Astrocyte (in vitro differentiated cells and primary cell): ENCODE data around the gene VAT1L. TPM values are rescaled to one million over a fixed set of nuclear protein-coding genes. Genes with fewer than 3 reads are reported as not detected.

ENCODE experiments used
- DNase-seq: peaks from one replicate; pipeline ENCODE4 v3.0.0-alpha.2; 2010; ENCODE audit warnings: low read depth
- FAIRE-seq: peaks from 2 replicates; lab custom pipeline; 2011; peaks lifted over from hg19 to GRCh38; lab: Jason Lieb, UNC
- H2AFZ ChIP-seq: 2 replicates; pipeline ENCODE4 v1.6.0; 2012; ENCODE audit warnings: low read depth, low read length, inconsistent platforms
- H3K27ac ChIP-seq: 2 replicates; pipeline ENCODE4 v1.5.1; 2011; ENCODE audit warnings: low read depth, low read length, inconsistent platforms
- H3K27me3 ChIP-seq: 2 replicates; pipeline ENCODE4 v1.6.0; 2011; ENCODE audit warnings: low read length, inconsistent platforms; ENCODE audit not compliant: insufficient read depth
- H3K36me3 ChIP-seq: 2 replicates; pipeline ENCODE4 v1.5.1; 2011; ENCODE audit warnings: low read length, inconsistent platforms; ENCODE audit not compliant: insufficient read depth
- H3K4me1 ChIP-seq: 2 replicates; pipeline ENCODE4 v1.5.1; 2011; ENCODE audit warnings: low read length, inconsistent platforms; ENCODE audit not compliant: insufficient read depth
- H3K4me2 ChIP-seq: 2 replicates; pipeline ENCODE4 v1.6.0; 2012; ENCODE audit warnings: low read length, inconsistent platforms
- H3K4me3 ChIP-seq: 2 replicates; pipeline ENCODE4 v1.5.1; 2011; ENCODE audit warnings: low read depth, mild to moderate bottlenecking, low read length, inconsistent platforms; ENCODE audit not compliant: insufficient read depth
- H3K79me2 ChIP-seq: 2 replicates; pipeline ENCODE4 v1.6.0; 2012; ENCODE audit warnings: mild to moderate bottlenecking, low read length, inconsistent platforms; ENCODE audit not compliant: insufficient read depth
- H3K9ac ChIP-seq: 2 replicates; pipeline ENCODE4 v1.6.0; 2012; ENCODE audit warnings: mild to moderate bottlenecking, low read length, inconsistent platforms
- H3K9me3 ChIP-seq: 2 replicates; pipeline ENCODE4 v1.5.1; 2012; ENCODE audit warnings: low read depth, mild to moderate bottlenecking, low read length, inconsistent platforms; ENCODE audit not compliant: insufficient read depth
- H4K20me1 ChIP-seq: 2 replicates; pipeline ENCODE4 v1.6.0; 2012; ENCODE audit warnings: low read length, inconsistent platforms; ENCODE audit not compliant: insufficient read depth
- H3K27ac Mint-ChIP-seq: one replicate; pipeline ENCODE4 v1.8.0; 2021; ENCODE audit warnings: mild to moderate bottlenecking, mixed read lengths; ENCODE audit not compliant: unreplicated experiment
- H3K27me3 Mint-ChIP-seq: one replicate; pipeline ENCODE4 v1.8.0; 2021; ENCODE audit warnings: low read depth, mixed read lengths; ENCODE audit not compliant: unreplicated experiment
- H3K36me3 Mint-ChIP-seq: one replicate; pipeline ENCODE4 v1.8.0; 2021; ENCODE audit warnings: low read depth, mixed read lengths; ENCODE audit not compliant: unreplicated experiment
- H3K4me1 Mint-ChIP-seq: one replicate; pipeline ENCODE4 v1.8.0; 2021; ENCODE audit warnings: low read depth, mixed read lengths; ENCODE audit not compliant: unreplicated experiment
- H3K4me3 Mint-ChIP-seq: one replicate; pipeline ENCODE4 v1.8.0; 2021; ENCODE audit warnings: mild to moderate bottlenecking, moderate library complexity, mixed read lengths; ENCODE audit not compliant: unreplicated experiment
- H3K9me3 Mint-ChIP-seq: one replicate; pipeline ENCODE4 v1.8.0; 2021; ENCODE audit warnings: mild to moderate bottlenecking, mixed read lengths; ENCODE audit not compliant: unreplicated experiment
- EZH2 ChIP-seq: IDR thresholded peaks from 2 replicates; pipeline ENCODE4 v1.6.1; 2012; ENCODE audit warnings: mild to moderate bottlenecking, low read length, inconsistent platforms; ENCODE audit not compliant: insufficient read depth
- total RNA-seq: library from RNA; stranded (reverse); gene quantifications from 2 replicates; pipeline ENCODE4 v1.2.1, GENCODE V29; 2021
- TF ChIP-seq, protein P1 (sequence below): IDR thresholded peaks from 2 replicates; pipeline ENCODE4 v1.5.1; 2011; ENCODE audit warnings: low read depth, mild to moderate bottlenecking, inconsistent platforms, low read length, moderate library complexity; ENCODE audit not compliant: insufficient read depth

The VAT1L gene
- total RNA-seq, 1 donor from 2014 or later, result 3.3 TPM

DNA sequence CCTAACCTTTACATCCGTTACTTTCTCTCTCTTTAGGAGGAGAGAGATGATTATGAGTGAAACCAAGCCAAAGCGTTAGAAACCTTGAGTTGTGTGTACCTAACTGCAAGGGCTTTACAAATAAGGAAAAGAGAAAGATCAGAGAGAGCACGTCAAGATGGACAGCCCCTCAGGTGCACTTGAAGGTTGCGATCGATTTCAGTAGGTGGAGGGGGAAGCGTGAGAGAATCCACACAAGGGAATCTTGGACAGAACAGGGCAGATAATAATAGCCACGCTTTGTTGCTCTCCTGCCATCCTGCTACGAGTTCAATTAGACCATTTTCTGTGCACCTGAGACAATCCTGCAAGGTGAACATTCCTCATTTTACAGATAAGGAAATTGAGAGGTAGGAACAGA lies 78.4 kb downstream of the VAT1L start:
- H3K4me1 Mint-ChIP-seq, result no peaks in the 10 kb centered on the region
- Histone ChIP-seq H3K4me2 (no peak overlapping the region), H3K79me2 (no peaks in the 10 kb centered on the region), H3K4me1 (peaks cover 9% of the 10 kb centered on the region), H3K27me3 (no peaks in the 10 kb centered on the region), H3K36me3 (peaks cover 2% of the 10 kb centered on the region), H2AFZ (no peak overlapping the region), H3K4me3 (no peak overlapping the region), H4K20me1 (no peaks in the 10 kb centered on the region), H3K9me3 (no peaks in the 10 kb centered on the region), H3K9ac (no peak overlapping the region), H3K27ac (no peak overlapping the region)
- no peak for DNase-seq
- H3K36me3 Mint-ChIP-seq, result peaks cover 2% of the 10 kb centered on the region
- no peak overlapping the region for H3K27ac Mint-ChIP-seq
- H3K4me3 Mint-ChIP-seq, result no peak overlapping the region
- TF ChIP-seq, protein P1, sequence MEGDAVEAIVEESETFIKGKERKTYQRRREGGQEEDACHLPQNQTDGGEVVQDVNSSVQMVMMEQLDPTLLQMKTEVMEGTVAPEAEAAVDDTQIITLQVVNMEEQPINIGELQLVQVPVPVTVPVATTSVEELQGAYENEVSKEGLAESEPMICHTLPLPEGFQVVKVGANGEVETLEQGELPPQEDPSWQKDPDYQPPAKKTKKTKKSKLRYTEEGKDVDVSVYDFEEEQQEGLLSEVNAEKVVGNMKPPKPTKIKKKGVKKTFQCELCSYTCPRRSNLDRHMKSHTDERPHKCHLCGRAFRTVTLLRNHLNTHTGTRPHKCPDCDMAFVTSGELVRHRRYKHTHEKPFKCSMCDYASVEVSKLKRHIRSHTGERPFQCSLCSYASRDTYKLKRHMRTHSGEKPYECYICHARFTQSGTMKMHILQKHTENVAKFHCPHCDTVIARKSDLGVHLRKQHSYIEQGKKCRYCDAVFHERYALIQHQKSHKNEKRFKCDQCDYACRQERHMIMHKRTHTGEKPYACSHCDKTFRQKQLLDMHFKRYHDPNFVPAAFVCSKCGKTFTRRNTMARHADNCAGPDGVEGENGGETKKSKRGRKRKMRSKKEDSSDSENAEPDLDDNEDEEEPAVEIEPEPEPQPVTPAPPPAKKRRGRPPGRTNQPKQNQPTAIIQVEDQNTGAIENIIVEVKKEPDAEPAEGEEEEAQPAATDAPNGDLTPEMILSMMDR, result no peak
- TF ChIP-seq EZH2, result no peak
- no peaks in the 10 kb centered on the region for H3K9me3 Mint-ChIP-seq
- FAIRE-seq, result no peak
- H3K27me3 Mint-ChIP-seq, result peaks cover 10% of the 10 kb centered on the region

DNA sequence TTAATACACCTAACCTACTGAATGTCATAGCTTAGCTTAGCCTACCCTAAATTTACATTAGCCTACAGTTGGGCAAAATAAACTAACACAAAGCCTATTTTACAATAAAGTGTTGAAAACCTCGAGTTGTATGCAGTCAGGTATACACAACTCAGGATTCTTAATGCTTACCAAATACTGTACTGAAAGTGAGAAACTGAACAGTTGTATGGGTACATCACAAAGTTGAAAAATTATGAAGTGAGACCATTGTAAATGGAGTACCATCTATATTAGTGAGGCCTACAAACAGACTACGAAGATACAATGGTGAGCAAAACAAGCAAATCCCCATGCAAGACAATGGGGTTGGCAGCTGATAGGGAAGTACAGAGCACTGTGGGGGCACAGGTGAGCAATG lies 79.7 kb downstream of the VAT1L start:
- TF ChIP-seq, protein P1, result no peak
- no peak for TF ChIP-seq EZH2
- Histone ChIP-seq H3K4me1 (peaks cover 9% of the 10 kb centered on the region), H3K79me2 (no peaks in the 10 kb centered on the region), H3K9me3 (no peaks in the 10 kb centered on the region), H4K20me1 (no peaks in the 10 kb centered on the region), H3K36me3 (no peaks in the 10 kb centered on the region), H3K4me2 (no peak overlapping the region), H2AFZ (no peak overlapping the region), H3K27ac (no peak overlapping the region), H3K9ac (no peak overlapping the region), H3K27me3 (no peaks in the 10 kb centered on the region), H3K4me3 (no peak overlapping the region)
- Mint-ChIP-seq H3K27me3 (peaks cover 15% of the 10 kb centered on the region), H3K4me3 (no peak overlapping the region), H3K9me3 (no peaks in the 10 kb centered on the region), H3K27ac (no peak overlapping the region), H3K4me1 (no peaks in the 10 kb centered on the region), H3K36me3 (peaks cover 2% of the 10 kb centered on the region)
- FAIRE-seq, result no peak
- no peak for DNase-seq

DNA sequence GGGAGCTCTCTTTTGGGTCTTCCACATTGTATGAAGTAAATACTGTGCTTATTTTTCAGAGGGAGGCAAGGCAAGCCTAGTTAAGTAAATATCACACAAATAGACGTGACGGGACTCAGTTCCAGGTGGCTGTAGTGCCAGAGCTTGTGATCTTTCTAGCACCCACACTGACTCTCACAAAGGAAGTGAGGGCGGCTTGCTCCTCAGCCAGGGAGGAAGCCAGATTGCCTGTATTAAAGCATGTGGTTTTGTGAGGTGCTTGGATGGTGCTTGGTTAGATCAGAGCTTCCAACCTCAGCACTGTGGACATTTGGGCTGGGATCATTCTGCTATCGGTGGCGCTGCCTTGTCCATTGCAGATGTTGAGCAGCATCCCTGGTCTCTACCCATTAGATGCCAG lies 80.1 kb downstream of the VAT1L start:
- H3K27ac Mint-ChIP-seq, result no peak overlapping the region
- Histone ChIP-seq H3K79me2 (no peaks in the 10 kb centered on the region), H3K27ac (no peak overlapping the region), H3K4me2 (no peak overlapping the region), H3K36me3 (no peaks in the 10 kb centered on the region), H3K9me3 (no peaks in the 10 kb centered on the region), H3K4me1 (peaks cover 9% of the 10 kb centered on the region), H3K27me3 (no peaks in the 10 kb centered on the region), H2AFZ (no peak overlapping the region), H4K20me1 (no peaks in the 10 kb centered on the region), H3K4me3 (no peak overlapping the region), H3K9ac (no peak overlapping the region)
- FAIRE-seq, result no peak
- no peak for DNase-seq
- H3K4me1 Mint-ChIP-seq, result no peaks in the 10 kb centered on the region
- no peak overlapping the region for H3K4me3 Mint-ChIP-seq
- TF ChIP-seq, protein P1, result no peak
- no peak for TF ChIP-seq EZH2
- H3K27me3 Mint-ChIP-seq, result peaks cover 13% of the 10 kb centered on the region
- H3K9me3 Mint-ChIP-seq, result no peaks in the 10 kb centered on the region
- H3K36me3 Mint-ChIP-seq, result peaks cover 2% of the 10 kb centered on the region
